Ishikawa (cell line): ENCODE data around the gene PDIA5.

Experiments
- CEBPB ChIP-seq: IDR thresholded peaks from 2 replicates; pipeline ENCODE4 v1.6.1; 2012
- CREB1 ChIP-seq: IDR thresholded peaks from 2 replicates; pipeline ENCODE4 v1.6.1; 2012; ENCODE audit warnings: low read depth
- EGR1 ChIP-seq: IDR thresholded peaks from 2 replicates; pipeline ENCODE4 v1.6.1; 2012
- EP300 ChIP-seq: IDR thresholded peaks from 2 replicates; pipeline ENCODE4 v1.6.1; 2012; ENCODE audit warnings: borderline replicate concordance
- FOXM1 ChIP-seq: IDR thresholded peaks from 2 replicates; pipeline ENCODE4 v1.6.1; 2012; ENCODE audit warnings: low read depth, borderline replicate concordance
- MAX ChIP-seq: IDR thresholded peaks from 2 replicates; pipeline ENCODE4 v1.6.1; 2012
- NFIC ChIP-seq: IDR thresholded peaks from 2 replicates; pipeline ENCODE4 v1.6.1; 2012
- RAD21 ChIP-seq: IDR thresholded peaks from 2 replicates; pipeline ENCODE4 v1.6.1; 2012; ENCODE audit warnings: low read depth
- REST ChIP-seq: IDR thresholded peaks from 2 replicates; pipeline ENCODE4 v1.6.1; 2012; ENCODE audit warnings: low read depth, mild to moderate bottlenecking
- TAF1 ChIP-seq: IDR thresholded peaks from 2 replicates; pipeline ENCODE4 v1.6.1; 2012; ENCODE audit warnings: low read depth, mild to moderate bottlenecking
- TCF12 ChIP-seq: IDR thresholded peaks from 2 replicates; pipeline ENCODE4 v1.6.1; 2012; ENCODE audit warnings: low read depth
- TEAD4 ChIP-seq: IDR thresholded peaks from 2 replicates; pipeline ENCODE4 v1.6.1; 2012
- USF1 ChIP-seq: IDR thresholded peaks from 2 replicates; pipeline ENCODE4 v1.6.1; 2012
- YY1 ChIP-seq: IDR thresholded peaks from 2 replicates; pipeline ENCODE4 v1.6.1; 2012; ENCODE audit warnings: low read depth
- ZBTB7A ChIP-seq: IDR thresholded peaks from 2 replicates; pipeline ENCODE4 v1.6.1; 2012; ENCODE audit warnings: low read depth

PDIA5 gene

GRCh38 chr3:123054109-123054778 lies 12.6 kb upstream of the PDIA5 start:
- no peak for TF ChIP-seq EGR1
- TF ChIP-seq CEBPB, result no peak
- no peak for TF ChIP-seq TCF12
- TF ChIP-seq RAD21, result no peak
- TF ChIP-seq MAX, result no peak
- no peak for TF ChIP-seq REST
- TF ChIP-seq USF1, result no peak
- no peak for TF ChIP-seq NFIC
- no peak for TF ChIP-seq TEAD4
- no peak for TF ChIP-seq EP300
- no peak for TF ChIP-seq TAF1
- TF ChIP-seq CREB1, result no peak
- no peak for TF ChIP-seq YY1
- no peak for TF ChIP-seq ZBTB7A

- no peak for TF ChIP-seq TAF1
- no peak for TF ChIP-seq NFIC
- no peak for TF ChIP-seq RAD21
- no peak for TF ChIP-seq YY1
- TF ChIP-seq REST, result no peak
- no peak for TF ChIP-seq EGR1
- TF ChIP-seq FOXM1, result no peak
- TF ChIP-seq ZBTB7A, result no peak
- TF ChIP-seq MAX, result no peak
- TF ChIP-seq TCF12, result no peak
- no peak for TF ChIP-seq USF1
- TF ChIP-seq CEBPB, result no peak
Measured at GRCh38 chr3:123054931-123055330, 11.9 kb upstream of the PDIA5 start.

- TF ChIP-seq FOXM1 (no peak), MAX (no peak), REST (no peak), CREB1 (no peak), TAF1 (no peak), CEBPB (no peak), NFIC (no peak), ZBTB7A (no peak), RAD21 (no peak), USF1 (no peak)
Measured at GRCh38 chr3:123055352-123055751, 11.5 kb upstream of the PDIA5 start.

- TF ChIP-seq YY1 (no peak), TEAD4 (no peak), CREB1 (no peak), RAD21 (no peak), USF1 (no peak), TCF12 (no peak), TAF1 (no peak), EP300 (no peak), ZBTB7A (no peak), MAX (no peak), NFIC (no peak), EGR1 (no peak), FOXM1 (no peak), REST (no peak), CEBPB (no peak)
Measured at GRCh38 chr3:123058505-123058904, 8.3 kb upstream of the PDIA5 start.
